GM23338 (cell line): ENCODE results near the gene VRK3. TPM values are rescaled to one million over a fixed set of nuclear protein-coding genes. Genes with fewer than 3 reads are reported as not detected.
A peak's percentile ranks its signal among the peaks of the same experiment; 100 is the strongest.

Experiments
- ATAC-seq: fragments of 200-7000 bp; cut with Tn5 transposase; 3 replicates; pipeline ENCODE4 v1.9.1; 2020
- DNase-seq: peaks from one replicate; pipeline ENCODE4 v3.0.0-alpha.2; 2015; ENCODE audit warnings: low spot score
- H2AFZ ChIP-seq: fragments of 200-600 bp; sonication (generic); 2 replicates; pipeline ENCODE4 v1.8.0; 2016; ENCODE audit warnings: antibody characterized with exemption, mild to moderate bottlenecking, moderate library complexity
- H3F3A ChIP-seq: fragments of 200-600 bp; sonication (generic); replicated peaks from 2 replicates; pipeline ENCODE4 v1.8.0; 2017; ENCODE audit warnings: antibody characterized with exemption, mixed run types, low read depth
- H3K27ac ChIP-seq: fragments of 200-600 bp; sonication (generic); 2 replicates; pipeline ENCODE4 v1.6.1; 2016; ENCODE audit warnings: low read depth
- H3K27me3 ChIP-seq: fragments of 200-600 bp; sonication (generic); 2 replicates; pipeline ENCODE4 v1.8.0; 2016; ENCODE audit warnings: mild to moderate bottlenecking, mixed run types, moderate library complexity; ENCODE audit not compliant: insufficient read depth
- H3K36me3 ChIP-seq: fragments of 200-600 bp; sonication (generic); 2 replicates; pipeline ENCODE4 v1.8.0; 2016; ENCODE audit warnings: mild to moderate bottlenecking; ENCODE audit not compliant: insufficient read depth
- H3K4me1 ChIP-seq: fragments of 200-600 bp; sonication (generic); 2 replicates; pipeline ENCODE4 v1.8.0; 2016; ENCODE audit warnings: mild to moderate bottlenecking, moderate library complexity; ENCODE audit not compliant: insufficient read depth
- H3K4me2 ChIP-seq: fragments of 200-600 bp; sonication (generic); 2 replicates; pipeline ENCODE4 v1.7.1; 2017; ENCODE audit warnings: mixed run types
- H3K4me3 ChIP-seq: fragments of 200-600 bp; sonication (generic); 2 replicates; pipeline ENCODE4 v1.6.1; 2016; ENCODE audit warnings: mixed run types
- H3K79me2 ChIP-seq: fragments of 200-600 bp; sonication (generic); replicated peaks from 2 replicates; pipeline ENCODE4 v1.8.0; 2017; ENCODE audit warnings: mild to moderate bottlenecking; ENCODE audit not compliant: insufficient read depth
- H3K9me2 ChIP-seq: fragments of 200-600 bp; sonication (generic); 2 replicates; pipeline ENCODE4 v1.8.0; 2017; ENCODE audit not compliant: insufficient read depth
- H4K20me1 ChIP-seq: fragments of 200-600 bp; sonication (generic); replicated peaks from 2 replicates; pipeline ENCODE4 v1.8.0; 2017; ENCODE audit warnings: mild to moderate bottlenecking; ENCODE audit not compliant: insufficient read depth
- H3K27ac Mint-ChIP-seq: 2 replicates; pipeline ENCODE4 v1.8.0; 2020; ENCODE audit warnings: inconsistent platforms, mild to moderate bottlenecking, moderate library complexity, mixed read lengths
- H3K27me3 Mint-ChIP-seq: 3 replicates; pipeline ENCODE4 v1.8.0; 2022; ENCODE audit warnings: low read depth, mild to moderate bottlenecking, moderate library complexity, mixed read lengths, inconsistent platforms; ENCODE audit not compliant: insufficient read depth, poor library complexity
- H3K36me3 Mint-ChIP-seq: 3 replicates; pipeline ENCODE4 v1.8.0; 2021; ENCODE audit warnings: low read depth, mild to moderate bottlenecking, inconsistent platforms, moderate library complexity, mixed read lengths
- H3K4me1 Mint-ChIP-seq: 3 replicates; pipeline ENCODE4 v1.8.0; 2020; ENCODE audit warnings: mild to moderate bottlenecking, inconsistent platforms, mixed read lengths
- H3K4me3 Mint-ChIP-seq: 3 replicates; pipeline ENCODE4 v1.8.0; 2021; ENCODE audit warnings: moderate library complexity, mild to moderate bottlenecking, inconsistent platforms, mixed read lengths
- H3K9me3 Mint-ChIP-seq: 3 replicates; pipeline ENCODE4 v1.8.0; 2020; ENCODE audit warnings: moderate library complexity, mild to moderate bottlenecking, inconsistent platforms, mixed read lengths
- CREB1 ChIP-seq: fragments of 250-450 bp; sonication (Bioruptor Pico); IDR thresholded peaks from 2 replicates; pipeline ENCODE4 v1.5.0; 2020; ENCODE audit warnings: low read depth, mild to moderate bottlenecking, moderate library complexity
- JUNB ChIP-seq: IDR thresholded peaks from one replicate; pipeline ENCODE4 v1.6.1; 2016; ENCODE audit warnings: antibody characterized with exemption; ENCODE audit not compliant: unreplicated experiment
- STAT1 ChIP-seq: IDR thresholded peaks from one replicate; pipeline ENCODE4 v1.6.1; 2016; ENCODE audit warnings: antibody characterized with exemption; ENCODE audit not compliant: unreplicated experiment
- polyA plus RNA-seq: library from polyadenylated mRNA; unstranded; fragments of >200 nt; fragmentation: Nextera tagmentation; extraction: Ambion mirVana; gene quantifications from 2 replicates; pipeline ENCODE4 v1.2.1, GENCODE V29; 2016
- total RNA-seq: library from RNA; depleted of rRNA; stranded (reverse); fragments of >200 nt; shearing (Covaris generic); gene quantifications from 2 replicates; pipeline ENCODE4 v1.2.3, GENCODE V29; 2014
- TF ChIP-seq, protein P1 (sequence below): fragments of 250-450 bp; sonication (Bioruptor Pico); IDR thresholded peaks from 2 replicates; pipeline ENCODE4 v1.5.0; 2020; ENCODE audit warnings: mild to moderate bottlenecking, moderate library complexity

The VRK3 gene
- total and polyA plus RNA-seq, 2 experiments from 2014 or later: 17.4 to 29.1 TPM

DNA sequence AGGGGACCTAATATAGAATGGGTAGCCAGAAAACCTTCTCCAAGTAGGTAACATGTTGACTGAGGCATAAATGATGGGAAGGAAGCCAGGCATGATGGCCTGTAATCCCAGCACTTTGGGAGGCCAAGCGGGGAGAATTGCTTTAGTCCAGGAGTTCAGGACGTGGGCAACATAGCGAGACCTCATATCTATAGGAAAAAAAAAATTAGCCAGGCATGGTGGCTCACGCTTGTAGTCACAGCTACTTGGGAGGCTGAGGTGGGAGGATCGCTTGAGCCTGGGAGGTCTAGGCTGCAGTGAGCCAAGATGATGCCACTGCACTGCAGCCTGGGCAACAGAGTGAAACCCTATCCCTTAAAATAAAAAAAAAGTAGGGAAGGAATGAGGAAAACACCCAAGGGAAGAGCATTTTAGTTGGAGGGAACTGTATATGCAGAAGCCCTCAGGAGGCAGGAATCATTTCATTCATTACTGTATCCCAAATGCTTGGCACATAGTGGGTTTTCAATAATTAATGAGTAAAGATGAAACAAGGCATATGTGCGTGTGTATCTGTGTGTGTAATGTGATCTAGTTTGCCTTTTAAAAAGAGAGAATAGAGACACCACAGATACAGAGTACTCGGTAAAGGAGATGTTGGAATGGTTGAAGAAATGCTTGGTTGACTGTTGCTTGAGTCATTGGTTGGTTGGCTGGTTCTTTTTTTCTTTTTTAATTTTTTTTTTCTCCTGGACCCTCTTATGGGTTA lies 93.7 kb downstream of the VRK3 start (continued):
- TF ChIP-seq, protein P1, sequence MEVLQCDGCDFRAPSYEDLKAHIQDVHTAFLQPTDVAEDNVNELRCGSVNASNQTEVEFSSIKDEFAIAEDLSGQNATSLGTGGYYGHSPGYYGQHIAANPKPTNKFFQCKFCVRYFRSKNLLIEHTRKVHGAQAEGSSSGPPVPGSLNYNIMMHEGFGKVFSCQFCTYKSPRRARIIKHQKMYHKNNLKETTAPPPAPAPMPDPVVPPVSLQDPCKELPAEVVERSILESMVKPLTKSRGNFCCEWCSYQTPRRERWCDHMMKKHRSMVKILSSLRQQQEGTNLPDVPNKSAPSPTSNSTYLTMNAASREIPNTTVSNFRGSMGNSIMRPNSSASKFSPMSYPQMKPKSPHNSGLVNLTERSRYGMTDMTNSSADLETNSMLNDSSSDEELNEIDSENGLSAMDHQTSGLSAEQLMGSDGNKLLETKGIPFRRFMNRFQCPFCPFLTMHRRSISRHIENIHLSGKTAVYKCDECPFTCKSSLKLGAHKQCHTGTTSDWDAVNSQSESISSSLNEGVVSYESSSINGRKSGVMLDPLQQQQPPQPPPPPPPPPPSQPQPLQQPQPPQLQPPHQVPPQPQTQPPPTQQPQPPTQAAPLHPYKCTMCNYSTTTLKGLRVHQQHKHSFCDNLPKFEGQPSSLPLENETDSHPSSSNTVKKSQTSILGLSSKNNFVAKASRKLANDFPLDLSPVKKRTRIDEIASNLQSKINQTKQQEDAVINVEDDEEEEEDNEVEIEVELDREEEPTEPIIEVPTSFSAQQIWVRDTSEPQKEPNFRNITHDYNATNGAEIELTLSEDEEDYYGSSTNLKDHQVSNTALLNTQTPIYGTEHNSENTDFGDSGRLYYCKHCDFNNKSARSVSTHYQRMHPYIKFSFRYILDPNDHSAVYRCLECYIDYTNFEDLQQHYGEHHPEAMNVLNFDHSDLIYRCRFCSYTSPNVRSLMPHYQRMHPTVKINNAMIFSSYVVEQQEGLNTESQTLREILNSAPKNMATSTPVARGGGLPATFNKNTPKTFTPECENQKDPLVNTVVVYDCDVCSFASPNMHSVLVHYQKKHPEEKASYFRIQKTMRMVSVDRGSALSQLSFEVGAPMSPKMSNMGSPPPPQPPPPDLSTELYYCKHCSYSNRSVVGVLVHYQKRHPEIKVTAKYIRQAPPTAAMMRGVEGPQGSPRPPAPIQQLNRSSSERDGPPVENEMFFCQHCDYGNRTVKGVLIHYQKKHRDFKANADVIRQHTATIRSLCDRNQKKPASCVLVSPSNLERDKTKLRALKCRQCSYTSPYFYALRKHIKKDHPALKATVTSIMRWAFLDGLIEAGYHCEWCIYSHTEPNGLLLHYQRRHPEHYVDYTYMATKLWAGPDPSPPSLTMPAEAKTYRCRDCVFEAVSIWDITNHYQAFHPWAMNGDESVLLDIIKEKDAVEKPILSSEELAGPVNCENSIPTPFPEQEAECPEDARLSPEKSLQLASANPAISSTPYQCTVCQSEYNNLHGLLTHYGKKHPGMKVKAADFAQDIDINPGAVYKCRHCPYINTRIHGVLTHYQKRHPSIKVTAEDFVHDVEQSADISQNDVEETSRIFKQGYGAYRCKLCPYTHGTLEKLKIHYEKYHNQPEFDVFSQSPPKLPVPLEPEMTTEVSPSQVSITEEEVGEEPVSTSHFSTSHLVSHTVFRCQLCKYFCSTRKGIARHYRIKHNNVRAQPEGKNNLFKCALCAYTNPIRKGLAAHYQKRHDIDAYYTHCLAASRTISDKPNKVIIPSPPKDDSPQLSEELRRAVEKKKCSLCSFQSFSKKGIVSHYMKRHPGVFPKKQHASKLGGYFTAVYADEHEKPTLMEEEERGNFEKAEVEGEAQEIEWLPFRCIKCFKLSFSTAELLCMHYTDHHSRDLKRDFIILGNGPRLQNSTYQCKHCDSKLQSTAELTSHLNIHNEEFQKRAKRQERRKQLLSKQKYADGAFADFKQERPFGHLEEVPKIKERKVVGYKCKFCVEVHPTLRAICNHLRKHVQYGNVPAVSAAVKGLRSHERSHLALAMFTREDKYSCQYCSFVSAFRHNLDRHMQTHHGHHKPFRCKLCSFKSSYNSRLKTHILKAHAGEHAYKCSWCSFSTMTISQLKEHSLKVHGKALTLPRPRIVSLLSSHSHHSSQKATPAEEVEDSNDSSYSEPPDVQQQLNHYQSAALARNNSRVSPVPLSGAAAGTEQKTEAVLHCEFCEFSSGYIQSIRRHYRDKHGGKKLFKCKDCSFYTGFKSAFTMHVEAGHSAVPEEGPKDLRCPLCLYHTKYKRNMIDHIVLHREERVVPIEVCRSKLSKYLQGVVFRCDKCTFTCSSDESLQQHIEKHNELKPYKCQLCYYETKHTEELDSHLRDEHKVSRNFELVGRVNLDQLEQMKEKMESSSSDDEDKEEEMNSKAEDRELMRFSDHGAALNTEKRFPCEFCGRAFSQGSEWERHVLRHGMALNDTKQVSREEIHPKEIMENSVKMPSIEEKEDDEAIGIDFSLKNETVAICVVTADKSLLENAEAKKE (CRISPR knock-in tag): no peak
- TF ChIP-seq JUNB: no peak

DNA sequence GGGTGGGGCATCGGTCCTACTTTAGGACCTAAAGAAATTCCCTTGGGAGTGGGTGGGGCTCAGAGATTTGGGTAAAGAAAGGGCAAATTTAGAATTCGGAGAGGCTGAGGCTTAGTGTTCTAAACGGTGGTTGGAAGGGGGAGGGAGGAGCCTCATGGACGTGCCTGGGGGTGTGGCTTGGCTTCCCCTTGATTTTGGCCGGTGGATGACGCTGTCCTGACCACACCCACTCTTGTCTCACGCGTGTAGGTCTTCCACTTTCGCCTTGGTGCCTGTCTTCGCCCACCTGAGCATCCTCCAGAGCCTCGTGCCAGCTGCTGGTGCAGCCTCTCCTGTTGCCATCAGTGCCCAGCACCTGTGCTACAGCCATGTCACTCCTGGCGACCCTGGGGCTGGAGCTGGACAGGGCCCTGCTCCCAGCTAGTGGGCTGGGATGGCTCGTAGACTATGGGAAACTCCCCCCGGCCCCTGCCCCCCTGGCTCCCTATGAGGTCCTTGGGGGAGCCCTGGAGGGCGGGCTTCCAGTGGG lies 94.6 kb downstream of the VRK3 start:
- Histone ChIP-seq H3F3A (no peaks in the 10 kb centered on the region; the same call in none of the 2 replicates), H3K9me2 (no peaks in the 10 kb centered on the region), H3K4me1 (peaks cover 10% of the 10 kb centered on the region), H3K36me3 (peaks cover 7% of the 10 kb centered on the region), H3K27me3 (no peaks in the 10 kb centered on the region), H2AFZ (peak overlapping the region; percentile 66), H3K4me2 (peak overlapping the region; percentile 78), H4K20me1 (peaks cover 22% of the 10 kb centered on the region), H3K27ac (peak overlapping the region; percentile 82), H3K4me3 (peak overlapping the region; percentile 99), H3K79me2 (peaks cover 41% of the 10 kb centered on the region)
- H3K36me3 Mint-ChIP-seq: peaks cover 67% of the 10 kb centered on the region
- peaks cover 20% of the 10 kb centered on the region for H3K4me1 Mint-ChIP-seq
- peaks cover 23% of the 10 kb centered on the region for H3K27me3 Mint-ChIP-seq
- TF ChIP-seq CREB1 (peak; percentile 31; the same call in 1 of the 2 replicates), STAT1 (no peak)
- H3K9me3 Mint-ChIP-seq: peaks cover 14% of the 10 kb centered on the region
- H3K4me3 Mint-ChIP-seq: peak overlapping the region; percentile 93
- DNase-seq: peak; percentile 81
- peak; percentile 37 for ATAC-seq
- H3K27ac Mint-ChIP-seq: peak overlapping the region; percentile 99
